ENCODE measurements around the gene MRFAP1.

MRFAP1 gene

GRCh38 chr4:6640292-6641163 is at the start of gene MRFAP1:
MRFAP1 (plus strand) TSS chr4:6640685; CDS start chr4:6640863, 178 bp downstream.
- H3K4me1 ChIP-seq (ENCODE audit: control insufficient read depth, insufficient read depth, low read length): no peaks in the 10 kb centered on the region
- H3K4me3 ChIP-seq (ENCODE audit: low read depth, low read length): peak within 1 kb of the TSS; percentile 98
- no peaks in the 10 kb centered on the region for H3K9me3 ChIP-seq (ENCODE audit: control insufficient read depth, insufficient read depth, low read length)
- peak within 1 kb of the TSS; percentile 96 for H3K9ac ChIP-seq (ENCODE audit: low read depth, low read length)
- H3K36me3 ChIP-seq (ENCODE audit: control insufficient read depth, insufficient read depth, low read length): peaks cover 4% of the 10 kb centered on the region
- no peaks in the 10 kb centered on the region for H3K27me3 ChIP-seq (ENCODE audit: control insufficient read depth, insufficient read depth, low read length)

GRCh38 chr4:6591313-6591712 is 49.2 kb upstream of the MRFAP1 start:
- no peaks in the 10 kb centered on the region for H3K36me3 ChIP-seq (ENCODE audit: control insufficient read depth, insufficient read depth, low read length)
- H3K9me3 ChIP-seq (ENCODE audit: control insufficient read depth, insufficient read depth, low read length): no peaks in the 10 kb centered on the region
- H3K4me1 ChIP-seq (ENCODE audit: control insufficient read depth, insufficient read depth, low read length): no peaks in the 10 kb centered on the region

GRCh38 chr4:6591781-6592180 is 48.7 kb upstream of the MRFAP1 start:
- no peak overlapping the region for H3K4me3 ChIP-seq (ENCODE audit: low read depth, low read length)
- no peak overlapping the region for H3K9ac ChIP-seq (ENCODE audit: low read depth, low read length)

More at GRCh38 chr4:6591313-6591712, 49.2 kb upstream of the MRFAP1 start:
- Histone ChIP-seq H3K9ac (ENCODE audit: low read depth, low read length) (no peak overlapping the region), H3K27me3 (ENCODE audit: control insufficient read depth, insufficient read depth, low read length) (no peaks in the 10 kb centered on the region), H3K4me3 (ENCODE audit: low read depth, low read length) (no peak overlapping the region)

GRCh38 chr4:6592804-6593563 is 47.5 kb upstream of the MRFAP1 start:
- Histone ChIP-seq H3K9ac (ENCODE audit: low read depth, low read length) (no peak overlapping the region), H3K4me3 (ENCODE audit: low read depth, low read length) (no peak overlapping the region), H3K4me1 (ENCODE audit: control insufficient read depth, insufficient read depth, low read length) (no peaks in the 10 kb centered on the region), H3K27me3 (ENCODE audit: control insufficient read depth, insufficient read depth, low read length) (no peaks in the 10 kb centered on the region), H3K36me3 (ENCODE audit: control insufficient read depth, insufficient read depth, low read length) (no peaks in the 10 kb centered on the region), H3K9me3 (ENCODE audit: control insufficient read depth, insufficient read depth, low read length) (no peaks in the 10 kb centered on the region)

More at GRCh38 chr4:6591781-6592180, 48.7 kb upstream of the MRFAP1 start:
- Histone ChIP-seq H3K36me3 (ENCODE audit: control insufficient read depth, insufficient read depth, low read length) (no peaks in the 10 kb centered on the region), H3K27me3 (ENCODE audit: control insufficient read depth, insufficient read depth, low read length) (no peaks in the 10 kb centered on the region), H3K4me1 (ENCODE audit: control insufficient read depth, insufficient read depth, low read length) (no peaks in the 10 kb centered on the region), H3K9me3 (ENCODE audit: control insufficient read depth, insufficient read depth, low read length) (no peaks in the 10 kb centered on the region)

GRCh38 chr4:6594341-6594740 is 46.1 kb upstream of the MRFAP1 start:
- Histone ChIP-seq H3K4me1 (ENCODE audit: control insufficient read depth, insufficient read depth, low read length) (no peaks in the 10 kb centered on the region), H3K36me3 (ENCODE audit: control insufficient read depth, insufficient read depth, low read length) (no peaks in the 10 kb centered on the region), H3K27me3 (ENCODE audit: control insufficient read depth, insufficient read depth, low read length) (no peaks in the 10 kb centered on the region), H3K9ac (ENCODE audit: low read depth, low read length) (no peak overlapping the region), H3K4me3 (ENCODE audit: low read depth, low read length) (no peak overlapping the region), H3K9me3 (ENCODE audit: control insufficient read depth, insufficient read depth, low read length) (no peaks in the 10 kb centered on the region)

- Histone ChIP-seq H3K9me3 (ENCODE audit: control insufficient read depth, insufficient read depth, low read length) (no peaks in the 10 kb centered on the region), H3K9ac (ENCODE audit: low read depth, low read length) (no peak overlapping the region), H3K36me3 (ENCODE audit: control insufficient read depth, insufficient read depth, low read length) (no peaks in the 10 kb centered on the region), H3K4me1 (ENCODE audit: control insufficient read depth, insufficient read depth, low read length) (no peaks in the 10 kb centered on the region), H3K4me3 (ENCODE audit: low read depth, low read length) (no peak overlapping the region), H3K27me3 (ENCODE audit: control insufficient read depth, insufficient read depth, low read length) (no peaks in the 10 kb centered on the region)
Measured at GRCh38 chr4:6594826-6595355, 45.6 kb upstream of the MRFAP1 start.

GRCh38 chr4:6595897-6596537 is 44.5 kb upstream of the MRFAP1 start:
- H3K4me1 ChIP-seq (ENCODE audit: control insufficient read depth, insufficient read depth, low read length): no peaks in the 10 kb centered on the region

GRCh38 chr4:6596948-6597347 is 43.5 kb upstream of the MRFAP1 start:
- no peaks in the 10 kb centered on the region for H3K9me3 ChIP-seq (ENCODE audit: control insufficient read depth, insufficient read depth, low read length)

More at GRCh38 chr4:6595897-6596537, 44.5 kb upstream of the MRFAP1 start:
- H3K4me3 ChIP-seq (ENCODE audit: low read depth, low read length): no peak overlapping the region
- no peaks in the 10 kb centered on the region for H3K36me3 ChIP-seq (ENCODE audit: control insufficient read depth, insufficient read depth, low read length)
- no peak overlapping the region for H3K9ac ChIP-seq (ENCODE audit: low read depth, low read length)
- no peaks in the 10 kb centered on the region for H3K27me3 ChIP-seq (ENCODE audit: control insufficient read depth, insufficient read depth, low read length)
- H3K9me3 ChIP-seq (ENCODE audit: control insufficient read depth, insufficient read depth, low read length): no peaks in the 10 kb centered on the region

GRCh38 chr4:6598127-6598526 is 42.4 kb upstream of the MRFAP1 start:
- no peak overlapping the region for H3K9ac ChIP-seq (ENCODE audit: low read depth, low read length)
- H3K4me1 ChIP-seq (ENCODE audit: control insufficient read depth, insufficient read depth, low read length): no peaks in the 10 kb centered on the region
- H3K9me3 ChIP-seq (ENCODE audit: control insufficient read depth, insufficient read depth, low read length): no peaks in the 10 kb centered on the region
- no peak overlapping the region for H3K4me3 ChIP-seq (ENCODE audit: low read depth, low read length)
- no peaks in the 10 kb centered on the region for H3K36me3 ChIP-seq (ENCODE audit: control insufficient read depth, insufficient read depth, low read length)
- no peaks in the 10 kb centered on the region for H3K27me3 ChIP-seq (ENCODE audit: control insufficient read depth, insufficient read depth, low read length)

More at GRCh38 chr4:6596948-6597347, 43.5 kb upstream of the MRFAP1 start:
- Histone ChIP-seq H3K36me3 (ENCODE audit: control insufficient read depth, insufficient read depth, low read length) (no peaks in the 10 kb centered on the region), H3K4me3 (ENCODE audit: low read depth, low read length) (no peak overlapping the region), H3K4me1 (ENCODE audit: control insufficient read depth, insufficient read depth, low read length) (no peaks in the 10 kb centered on the region), H3K27me3 (ENCODE audit: control insufficient read depth, insufficient read depth, low read length) (no peaks in the 10 kb centered on the region), H3K9ac (ENCODE audit: low read depth, low read length) (no peak overlapping the region)

GRCh38 chr4:6598641-6599040 is 41.8 kb upstream of the MRFAP1 start:
- Histone ChIP-seq H3K27me3 (ENCODE audit: control insufficient read depth, insufficient read depth, low read length) (no peaks in the 10 kb centered on the region), H3K4me3 (ENCODE audit: low read depth, low read length) (no peak overlapping the region), H3K36me3 (ENCODE audit: control insufficient read depth, insufficient read depth, low read length) (no peaks in the 10 kb centered on the region), H3K9me3 (ENCODE audit: control insufficient read depth, insufficient read depth, low read length) (no peaks in the 10 kb centered on the region), H3K4me1 (ENCODE audit: control insufficient read depth, insufficient read depth, low read length) (no peaks in the 10 kb centered on the region), H3K9ac (ENCODE audit: low read depth, low read length) (no peak overlapping the region)

- no peaks in the 10 kb centered on the region for H3K9me3 ChIP-seq (ENCODE audit: control insufficient read depth, insufficient read depth, low read length)
- H3K4me1 ChIP-seq (ENCODE audit: control insufficient read depth, insufficient read depth, low read length): no peaks in the 10 kb centered on the region
- H3K4me3 ChIP-seq (ENCODE audit: low read depth, low read length): no peak overlapping the region
- no peaks in the 10 kb centered on the region for H3K27me3 ChIP-seq (ENCODE audit: control insufficient read depth, insufficient read depth, low read length)
- H3K9ac ChIP-seq (ENCODE audit: low read depth, low read length): no peak overlapping the region
- H3K36me3 ChIP-seq (ENCODE audit: control insufficient read depth, insufficient read depth, low read length): no peaks in the 10 kb centered on the region
Measured at GRCh38 chr4:6601661-6602250, 38.7 kb upstream of the MRFAP1 start.

Data from iPS-15b (cell line).